DMS153 (cell line): ENCODE measurements around the gene SUB1.
A peak's percentile ranks its signal among the peaks of the same experiment; 100 is the strongest.
"Not testable (repeated sequence)": the region's sequence is repeated elsewhere in the genome, so short reads cannot be mapped to it uniquely, and the experiment has no call there.

Experiments
- DNase-seq: peaks from one replicate; lab custom pipeline; 2025; lab: John Stamatoyannopoulos, UW

Gene SUB1

DNA sequence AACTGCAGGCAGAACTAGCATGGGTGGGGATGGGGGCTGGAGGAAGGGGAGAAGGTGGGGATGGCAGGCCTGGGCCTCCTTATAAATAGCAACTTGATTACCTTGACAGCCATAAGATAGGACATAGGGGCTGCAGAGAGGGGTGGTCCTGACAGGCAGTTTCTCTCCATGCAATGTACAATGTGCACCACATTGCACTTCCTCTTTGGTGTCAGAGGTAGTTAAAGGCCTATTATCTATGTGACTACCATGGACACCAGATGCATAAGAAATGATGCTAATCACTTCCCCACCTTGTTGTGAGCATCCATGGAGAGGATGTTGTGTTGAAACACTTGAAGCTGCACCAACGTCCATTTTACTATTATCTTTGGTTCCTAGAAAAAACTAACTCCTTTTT lies 20.2 kb upstream of the SUB1 start:
- no peak for DNase-seq

DNA sequence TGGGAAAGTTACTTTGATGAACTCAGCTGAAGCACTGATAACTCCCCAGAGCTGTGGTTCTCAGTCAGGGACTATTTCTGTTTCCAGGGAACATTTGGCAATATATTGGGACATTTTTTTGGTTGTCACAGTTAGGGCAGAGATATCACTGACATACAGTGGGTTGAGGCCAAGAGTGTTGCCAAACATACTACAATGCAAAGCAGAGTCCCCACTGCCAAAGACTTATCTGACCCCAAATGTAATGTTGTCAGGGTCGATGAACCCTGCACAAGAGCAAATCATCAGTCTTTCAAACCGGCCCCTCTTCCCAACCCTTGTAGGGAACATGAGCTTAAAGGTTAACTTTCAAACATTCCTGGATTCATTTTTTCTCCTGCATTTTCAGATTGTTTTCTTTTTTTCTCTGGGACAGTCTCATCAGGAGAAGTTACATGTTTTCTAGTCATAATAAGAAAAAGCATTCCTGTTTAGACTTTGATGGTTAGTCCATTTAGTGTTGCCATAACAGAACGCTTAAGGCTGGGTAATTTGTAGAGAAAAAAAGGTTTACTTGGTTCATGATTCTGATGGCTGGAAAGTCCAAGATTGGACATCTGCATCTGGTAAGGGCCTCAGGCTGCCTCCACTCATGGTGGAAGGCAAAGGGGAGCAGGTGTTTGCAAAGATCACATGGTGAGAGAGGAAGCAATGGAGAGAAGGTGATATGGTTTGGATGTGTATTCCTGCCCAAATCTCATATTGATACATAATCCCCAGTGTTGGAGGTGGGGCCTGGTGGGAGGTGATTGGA lies 18.8 kb upstream of the SUB1 start:
- DNase-seq: no peak

DNA sequence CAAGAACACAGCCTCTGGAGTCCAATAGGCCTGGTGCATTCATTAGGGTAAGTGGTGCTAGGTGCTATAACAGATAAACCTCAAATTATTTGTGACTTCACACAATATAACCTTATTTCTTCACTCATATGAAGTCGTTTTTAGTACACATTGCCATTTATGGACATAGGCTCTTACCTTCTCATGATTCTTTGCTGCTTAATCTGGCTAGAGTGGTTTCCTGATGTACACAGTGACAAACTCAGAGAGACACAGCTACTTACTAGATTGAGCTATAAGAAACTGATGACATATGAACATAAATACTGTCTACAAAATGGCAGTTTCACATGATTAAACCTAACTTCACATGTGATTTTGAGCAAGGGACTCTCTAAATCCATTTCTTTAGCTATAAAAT lies 14.2 kb upstream of the SUB1 start:
- DNase-seq: no peak

DNA sequence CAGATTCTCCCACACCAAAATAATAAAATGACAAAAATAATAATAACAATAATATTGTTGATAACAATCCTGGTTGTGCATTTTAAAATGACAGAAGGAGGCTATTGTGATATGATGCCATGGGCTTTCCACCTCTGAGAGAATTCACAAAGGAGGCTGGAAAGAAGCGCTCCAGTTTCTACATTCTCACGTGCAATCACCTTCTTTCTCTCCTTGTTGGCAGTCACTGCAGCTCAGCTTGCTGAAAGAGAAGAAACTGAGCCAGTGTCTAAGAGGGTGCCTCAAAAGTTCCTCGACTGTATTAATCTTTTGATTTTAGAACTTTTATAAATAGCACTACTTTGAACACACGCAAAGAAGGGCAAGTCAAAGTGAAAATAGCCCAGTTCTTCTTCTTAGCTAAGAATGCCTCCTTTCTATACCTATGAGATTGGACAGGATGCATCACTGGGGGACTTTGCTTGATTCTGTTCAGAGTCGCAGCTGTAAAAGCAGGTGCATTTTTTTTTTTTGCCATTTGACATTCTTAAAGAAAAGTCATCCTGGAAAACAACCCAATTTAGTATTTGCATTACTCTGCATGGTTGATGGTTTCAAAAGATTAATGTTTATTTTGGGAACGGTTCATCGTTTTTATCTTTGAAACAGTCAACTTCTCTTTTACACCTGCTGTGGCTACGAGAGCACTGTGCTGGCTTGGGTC lies 12.4 kb upstream of the SUB1 start:
- no peak for DNase-seq

DNA sequence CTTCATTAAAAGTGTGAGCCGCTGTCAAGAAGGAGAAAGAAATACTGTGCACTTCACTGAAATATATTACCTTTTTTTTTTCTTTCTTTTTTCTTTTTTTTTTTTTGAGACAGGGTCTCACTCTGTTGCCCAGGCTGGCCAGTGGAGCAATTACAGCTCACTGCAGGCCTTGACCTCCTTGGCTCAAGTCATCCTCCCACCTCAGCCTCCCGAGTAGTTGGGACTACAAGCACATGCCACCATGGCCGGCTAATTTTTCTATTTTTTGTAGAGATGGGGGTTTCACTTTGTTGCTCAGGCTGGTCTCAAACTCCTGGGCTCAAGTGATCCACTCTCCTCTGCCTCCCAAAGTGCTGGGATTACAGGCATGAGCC lies 11.9 kb upstream of the SUB1 start:
- DNase-seq: not testable (repeated sequence)

DNA sequence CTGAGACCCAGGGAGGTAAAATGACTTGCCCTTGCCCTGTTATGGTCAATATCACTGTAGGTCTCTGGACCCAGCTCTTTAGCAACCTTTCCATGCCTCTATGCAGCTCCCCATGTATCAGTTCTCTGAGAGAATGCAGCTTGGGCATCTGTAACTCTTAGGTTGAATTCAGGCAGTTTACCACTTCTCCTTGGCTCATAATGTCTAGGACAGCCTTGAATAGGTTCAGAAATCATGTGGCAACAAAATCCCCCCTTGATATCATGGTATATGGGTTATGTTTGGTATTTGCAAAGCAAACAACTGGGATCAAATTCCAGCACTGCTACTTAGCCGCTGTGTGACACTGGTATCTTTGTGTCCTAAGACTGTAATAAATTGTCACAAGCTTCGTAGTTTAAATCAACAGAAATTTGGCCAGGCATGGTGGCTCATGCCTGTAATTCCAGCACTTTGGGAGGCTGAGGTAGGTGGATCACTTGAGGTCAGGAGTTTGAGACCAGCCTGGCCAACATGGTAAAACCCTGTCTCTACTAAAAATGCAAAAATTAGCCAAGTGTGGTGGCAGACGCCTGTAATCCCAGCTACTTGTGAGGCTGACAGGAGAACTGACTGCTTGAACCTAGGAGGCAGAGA lies 10.7 kb upstream of the SUB1 start:
- no peak for DNase-seq

DNA sequence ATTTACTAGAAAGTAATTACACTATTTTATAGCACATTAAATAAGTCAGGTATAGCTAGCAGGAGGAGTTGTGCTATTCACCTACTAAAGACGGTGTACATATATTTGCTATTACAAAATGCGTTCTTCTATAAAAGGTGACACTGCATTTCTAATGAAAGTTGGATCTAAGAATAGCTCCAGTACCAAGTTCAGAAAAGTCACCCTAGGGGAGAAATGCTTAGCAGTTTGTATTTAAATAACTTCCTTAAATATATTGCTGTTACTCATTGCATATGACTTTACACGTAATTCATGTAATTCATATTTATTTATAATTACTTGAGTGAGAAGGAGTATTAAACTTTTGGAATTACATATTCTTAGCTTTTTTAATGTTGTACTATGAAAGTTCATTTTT lies 7.0 kb upstream of the SUB1 start:
- no peak for DNase-seq

DNA sequence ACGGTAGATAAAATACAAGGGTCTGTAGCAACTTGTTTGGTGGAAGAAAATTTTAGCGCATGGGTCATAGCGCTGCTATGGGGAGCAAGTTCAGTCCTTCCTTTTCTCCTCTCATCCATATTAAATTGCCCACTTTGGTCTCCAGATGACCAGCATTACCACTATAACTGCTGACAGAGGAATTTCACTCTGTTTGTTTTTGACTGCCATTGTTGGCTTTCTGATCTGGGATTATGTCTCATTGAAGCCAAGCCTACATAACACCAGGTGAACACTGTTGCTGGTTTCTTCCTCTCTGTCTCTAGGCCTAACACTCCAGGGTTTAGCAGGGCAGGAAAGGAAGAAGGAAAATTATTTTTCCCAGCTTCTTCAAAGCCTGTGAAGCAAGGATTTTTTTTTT lies 6.6 kb upstream of the SUB1 start:
- DNase-seq: no peak

DNA sequence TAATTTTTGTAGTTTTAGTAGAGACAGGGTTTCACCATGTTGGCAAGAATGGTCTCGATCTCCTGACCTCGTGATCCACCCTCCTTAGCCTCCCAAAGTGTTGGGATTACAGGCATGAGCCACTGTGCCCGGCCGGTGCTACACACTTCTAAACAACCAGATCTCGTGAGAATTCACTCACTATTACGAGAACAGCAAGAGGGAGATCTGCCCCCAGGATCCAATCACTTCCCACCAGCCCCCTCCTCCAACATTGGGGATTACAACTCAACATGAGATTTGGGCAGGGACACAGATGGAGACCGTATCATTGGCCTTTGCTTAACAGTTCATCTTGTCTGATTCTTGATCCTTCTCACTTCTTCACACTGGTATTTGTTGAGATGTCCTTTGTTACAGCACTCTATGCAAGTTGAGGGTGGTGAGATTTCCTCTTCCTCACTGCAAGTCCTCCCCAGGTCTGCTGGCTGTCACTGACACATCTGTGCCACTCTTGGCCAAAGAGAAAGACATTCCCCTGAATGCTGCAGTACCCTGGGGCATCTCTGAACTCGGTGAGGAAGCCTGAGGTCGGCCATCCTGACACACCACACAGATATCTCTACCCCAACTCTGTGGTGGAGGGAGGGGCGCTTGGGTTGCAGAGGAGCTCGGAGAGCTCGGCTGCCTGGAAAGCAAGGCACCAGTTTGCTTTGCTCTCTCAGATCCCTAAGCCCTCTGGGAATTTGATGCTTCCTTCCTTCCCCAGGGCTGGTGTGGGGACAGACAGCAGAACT lies 4.2 kb upstream of the SUB1 start:
- no peak for DNase-seq

DNA sequence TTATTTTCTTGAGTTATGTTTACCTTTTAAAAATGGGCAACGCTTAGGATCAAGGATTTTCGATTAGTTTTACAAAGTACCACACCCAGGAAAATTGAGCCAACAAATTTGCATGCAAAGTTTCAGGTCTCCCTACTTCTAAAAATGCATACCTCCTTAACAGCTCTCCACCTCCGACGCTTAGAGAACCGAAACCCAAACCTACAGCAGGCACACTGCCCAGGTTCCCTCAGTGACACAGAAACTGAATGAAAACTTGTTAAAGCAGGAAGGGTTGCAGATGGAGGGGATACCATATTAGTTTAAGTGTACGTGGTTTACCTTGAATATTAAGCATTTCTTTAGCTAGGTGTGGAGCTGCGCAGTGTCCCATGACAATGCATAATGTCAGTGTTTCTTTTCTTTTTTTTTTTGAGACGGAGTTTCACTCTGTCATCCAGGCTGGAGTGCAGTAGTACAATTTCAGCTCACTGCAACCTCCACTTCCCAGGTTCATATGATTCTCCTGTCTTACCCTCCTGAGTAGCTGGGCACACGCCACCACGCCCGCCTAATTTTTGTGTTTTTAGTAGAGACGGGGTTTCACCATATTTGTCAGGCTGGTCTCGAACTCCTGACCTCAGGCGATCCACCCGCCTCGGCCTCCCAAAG lies 1.6 kb upstream of the SUB1 start:
- DNase-seq: no peak

DNA sequence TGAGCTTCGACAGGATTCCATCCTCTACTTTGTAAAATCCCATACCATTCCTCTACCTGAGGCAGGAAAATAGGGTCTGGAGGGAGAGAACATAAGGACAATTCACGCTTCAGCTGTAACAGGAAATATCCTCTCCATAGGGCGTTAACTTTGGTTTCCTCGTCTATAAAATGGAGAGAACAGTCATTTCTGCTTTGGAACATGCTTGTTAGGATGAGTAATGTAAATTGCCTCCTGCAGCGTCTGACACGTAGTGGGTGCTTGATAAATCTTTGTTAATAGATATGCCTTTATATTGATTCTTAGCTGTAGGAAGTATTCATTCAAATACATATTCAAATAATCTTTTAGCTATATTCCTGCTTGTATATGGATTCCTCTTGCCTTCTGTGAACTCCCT lies 711 bp upstream of the SUB1 start:
- DNase-seq: no peak

DNA sequence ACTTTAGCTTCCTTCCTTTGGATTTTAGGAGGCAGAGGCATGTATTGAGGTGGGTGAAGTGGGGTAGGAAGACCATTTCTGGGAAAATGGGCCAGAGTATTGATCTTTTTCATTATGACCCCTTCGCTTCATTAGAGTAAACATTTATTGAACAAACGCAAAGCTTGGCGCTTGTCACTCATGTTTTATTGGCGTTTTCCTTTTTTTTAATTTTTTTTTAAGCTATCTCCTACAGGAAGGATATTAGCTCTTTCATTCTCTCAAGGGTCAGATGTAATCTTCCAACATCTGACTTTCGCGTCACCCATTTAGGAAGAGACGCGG lies 273 bp upstream of the SUB1 start:
- no peak for DNase-seq

DNA sequence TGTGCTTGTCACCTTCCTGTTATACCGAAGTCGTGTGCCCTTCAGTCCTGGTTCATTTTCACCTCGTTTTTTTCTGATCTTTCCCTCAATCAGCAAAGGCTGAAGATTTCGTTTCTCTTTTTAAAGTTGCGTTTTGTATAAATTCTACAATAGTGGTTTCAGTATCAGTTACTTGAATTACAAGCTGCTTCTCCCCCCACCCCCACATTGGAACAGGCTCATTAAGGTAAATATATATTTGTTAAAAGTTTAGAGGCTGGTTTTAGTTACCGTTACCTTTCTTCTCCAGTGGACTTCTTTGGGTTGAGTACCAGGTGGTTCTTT lies 881 bp downstream of the SUB1 start:
- DNase-seq: no peak

DNA sequence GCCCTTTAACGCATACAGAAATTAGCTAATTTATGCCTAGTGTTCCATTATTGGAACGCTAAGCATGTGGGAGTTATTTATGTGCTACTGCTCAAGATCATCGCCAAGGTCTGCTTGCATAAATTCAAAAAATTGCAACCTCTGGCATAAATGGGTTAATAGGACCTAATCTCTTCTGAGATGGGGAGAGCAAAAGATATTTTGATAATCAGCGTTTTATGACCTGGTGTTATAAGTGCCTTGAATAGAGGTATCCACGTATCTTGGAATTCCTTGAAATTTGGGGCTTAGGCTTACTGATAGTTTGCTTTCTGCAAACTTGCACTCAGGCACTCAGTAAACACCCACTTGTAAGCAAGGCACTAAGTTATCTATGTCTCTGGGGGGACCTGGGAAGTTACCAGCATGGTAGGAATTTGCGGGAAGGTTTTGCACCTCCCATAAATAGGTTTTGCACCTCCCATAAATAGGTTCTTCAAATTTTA lies 1.8 kb downstream of the SUB1 start:
- no peak for DNase-seq

DNA sequence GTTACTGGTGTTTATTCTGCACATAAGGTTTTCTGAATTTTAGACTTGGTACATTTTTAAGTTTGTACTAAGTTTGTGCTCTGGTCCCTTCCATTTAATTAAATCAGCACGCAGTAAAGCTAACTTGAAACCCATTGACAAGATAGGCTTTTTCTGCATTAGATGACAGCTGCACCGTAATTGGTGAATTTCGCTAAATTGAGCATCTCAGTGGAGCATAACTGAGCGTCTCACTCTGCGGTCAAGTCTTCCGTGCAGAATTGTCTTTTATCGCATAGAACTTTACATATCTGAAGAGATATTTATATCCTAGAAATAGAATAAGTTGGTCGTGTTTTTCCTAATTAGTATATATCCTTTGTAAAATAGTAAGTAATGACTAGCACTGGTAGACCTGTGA lies 4.1 kb downstream of the SUB1 start:
- no peak for DNase-seq

DNA sequence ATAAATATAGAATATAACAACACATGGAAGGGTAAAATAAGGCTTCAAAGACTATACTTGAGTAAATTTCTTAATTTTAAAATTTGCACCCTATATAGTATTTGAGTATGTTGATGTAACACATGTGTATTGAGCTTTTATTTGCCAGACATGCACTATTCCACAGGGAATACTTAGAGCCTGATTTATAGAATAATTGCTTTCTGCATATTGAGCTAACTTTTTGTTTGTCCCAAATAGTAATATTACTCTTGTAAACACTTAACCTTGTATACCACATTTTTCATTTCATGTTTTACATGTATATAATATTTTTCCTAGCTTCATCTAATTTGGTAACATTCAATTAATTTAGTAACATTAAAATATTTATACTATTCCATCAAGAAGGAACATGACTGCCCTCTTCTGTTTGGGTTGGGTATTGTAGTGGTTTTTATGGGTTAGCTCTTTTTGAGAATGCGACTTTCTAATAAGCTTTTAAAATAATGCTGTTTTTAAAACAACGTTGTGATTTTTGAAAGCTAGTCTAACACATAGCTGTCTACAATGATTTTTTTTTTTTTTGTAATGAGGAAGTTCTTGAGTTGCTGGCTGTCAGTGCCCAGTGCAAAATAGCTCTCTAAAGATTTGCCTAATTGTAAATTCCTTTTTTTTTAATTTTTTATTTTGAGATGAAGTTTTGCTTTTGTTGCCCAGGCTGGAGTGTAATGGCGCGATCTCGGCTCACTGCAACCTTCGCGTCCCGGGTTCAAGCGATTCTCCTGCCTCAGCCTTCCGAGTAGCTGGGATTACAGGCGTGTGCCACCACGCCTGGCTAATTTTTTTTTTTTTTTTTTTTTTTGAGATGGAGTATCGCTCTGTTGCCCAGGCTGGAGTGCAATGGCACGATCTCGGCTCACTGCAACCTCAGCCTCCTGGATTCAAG lies 4.8 kb downstream of the SUB1 start:
- DNase-seq: peak; percentile 47

DNA sequence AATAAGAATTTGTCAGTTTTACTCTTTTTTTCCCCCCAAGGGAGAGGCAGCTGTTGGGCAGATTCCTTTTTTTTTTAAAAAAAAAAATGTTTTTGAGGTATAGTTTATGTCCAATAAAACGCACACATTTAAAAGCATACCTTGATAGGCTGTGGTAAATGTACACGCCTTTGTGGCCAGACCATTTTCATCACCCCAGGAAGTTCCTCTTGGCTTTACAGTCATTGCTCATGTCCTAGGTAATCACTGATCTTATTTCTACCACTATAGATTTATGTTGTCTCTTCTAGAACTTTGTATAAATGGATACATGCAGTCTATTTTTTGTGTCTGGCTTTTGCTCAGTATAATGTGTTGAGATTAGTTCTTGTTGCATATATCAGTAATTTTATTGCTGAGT lies 9.8 kb downstream of the SUB1 start:
- DNase-seq: no peak

DNA sequence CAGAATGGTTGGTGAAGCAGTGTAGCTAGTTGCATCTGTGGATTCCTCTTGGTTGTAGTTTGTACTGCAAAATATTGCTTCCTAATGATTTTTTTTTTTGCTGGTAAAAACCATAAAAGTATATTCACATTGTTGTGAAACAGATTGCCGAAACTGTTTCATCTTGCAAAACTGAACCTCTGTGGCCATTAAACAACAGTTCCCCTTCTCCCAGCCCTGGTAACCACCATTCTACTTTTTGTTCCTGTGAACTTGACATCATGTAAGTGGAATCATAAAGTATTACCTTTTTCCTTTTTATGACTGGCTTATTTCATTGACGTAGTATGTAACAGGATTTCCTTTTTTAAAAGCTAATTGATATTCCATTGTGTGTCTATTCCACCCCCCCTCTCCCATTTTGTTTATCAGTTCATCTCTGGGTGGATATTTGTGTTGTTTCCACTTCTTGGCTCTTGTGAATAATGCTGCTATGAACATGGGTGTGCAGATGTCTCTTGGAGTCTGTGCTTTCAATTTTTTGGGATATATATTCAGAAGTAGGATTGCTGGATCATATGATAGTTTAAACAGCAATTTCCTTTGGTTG lies 11.8 kb downstream of the SUB1 start:
- no peak for DNase-seq

DNA sequence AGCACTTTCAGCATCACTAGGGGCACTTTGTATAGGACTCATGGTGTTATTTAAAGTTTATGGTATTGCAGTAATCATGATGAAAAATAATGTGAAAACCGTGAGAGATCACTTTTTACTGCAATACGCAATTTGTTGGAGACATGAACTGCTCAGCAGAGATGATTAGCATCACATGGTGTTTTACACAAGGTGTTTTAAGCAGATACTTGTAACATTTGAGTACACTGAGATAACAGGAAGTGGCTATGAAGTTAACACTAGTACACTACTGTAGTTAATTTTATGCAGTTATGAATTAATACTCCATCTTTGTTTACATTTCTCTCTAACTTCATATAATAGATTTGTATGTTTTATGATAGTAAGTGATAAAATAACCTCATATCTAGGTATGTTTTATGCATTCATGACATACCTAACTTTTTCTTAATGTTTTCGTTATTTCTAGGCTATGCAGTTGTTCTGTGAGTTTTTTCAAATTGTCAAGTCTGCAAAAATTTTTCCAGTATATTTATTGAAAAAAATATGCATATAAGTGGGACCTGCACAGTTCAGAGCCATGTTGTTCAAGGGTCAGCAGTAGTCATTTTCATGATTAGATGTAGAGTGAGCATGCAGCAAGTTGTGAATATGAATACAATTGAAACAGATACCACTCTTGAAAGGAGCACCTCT lies 13.0 kb downstream of the SUB1 start:
- DNase-seq: no peak

DNA sequence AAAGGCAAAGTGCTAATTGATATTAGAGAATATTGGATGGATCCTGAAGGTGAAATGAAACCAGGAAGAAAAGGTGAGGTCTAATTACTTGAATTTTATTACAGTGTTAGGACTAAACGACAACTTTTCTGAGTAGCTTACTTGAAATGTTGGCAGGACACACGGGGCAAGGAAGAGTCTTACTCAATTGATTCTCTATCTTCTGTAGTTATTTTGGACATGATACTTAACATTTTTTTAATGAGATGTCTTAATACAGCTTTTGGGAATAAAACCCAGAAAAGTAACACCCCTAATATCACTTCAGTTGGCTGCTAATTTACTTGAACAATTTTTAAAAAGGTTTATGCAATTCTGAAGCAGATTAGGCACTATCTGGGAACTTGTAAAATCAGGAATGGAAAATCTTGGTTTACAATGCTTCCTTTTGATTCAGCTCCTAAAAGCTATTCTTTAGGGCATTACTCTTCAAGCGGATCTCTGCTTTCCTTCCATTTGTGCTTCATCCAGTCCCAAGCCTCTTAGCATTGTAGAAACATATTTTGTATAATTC lies 13.7 kb downstream of the SUB1 start:
- DNase-seq: no peak
